ENCODE results near the gene CSF3R.
"Not testable (repeated sequence)": the region's sequence is repeated elsewhere in the genome, so short reads cannot be mapped to it uniquely, and the experiment has no call there.

The CSF3R gene

DNA sequence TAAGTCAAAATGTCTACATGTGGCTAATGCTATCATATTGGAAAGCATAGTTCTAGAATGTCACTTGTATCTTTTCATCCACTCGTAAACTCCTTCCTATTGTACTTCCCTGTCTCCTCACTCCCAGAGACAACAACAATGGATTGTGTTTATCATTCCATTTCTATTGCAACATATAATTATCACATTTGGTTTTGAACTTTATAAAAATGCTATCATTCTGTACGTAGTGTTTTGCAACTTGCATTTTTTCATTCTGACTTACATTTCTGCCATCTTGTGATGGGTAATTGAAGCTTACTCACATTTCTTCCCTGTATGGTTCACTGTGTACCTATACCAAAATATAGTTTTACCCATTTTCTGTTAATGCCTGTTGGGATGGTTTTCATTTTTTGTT lies 14.5 kb upstream of the CSF3R start:
- no peak overlapping the region for H2AFZ ChIP-seq (ENCODE audit: low read depth)

DNA sequence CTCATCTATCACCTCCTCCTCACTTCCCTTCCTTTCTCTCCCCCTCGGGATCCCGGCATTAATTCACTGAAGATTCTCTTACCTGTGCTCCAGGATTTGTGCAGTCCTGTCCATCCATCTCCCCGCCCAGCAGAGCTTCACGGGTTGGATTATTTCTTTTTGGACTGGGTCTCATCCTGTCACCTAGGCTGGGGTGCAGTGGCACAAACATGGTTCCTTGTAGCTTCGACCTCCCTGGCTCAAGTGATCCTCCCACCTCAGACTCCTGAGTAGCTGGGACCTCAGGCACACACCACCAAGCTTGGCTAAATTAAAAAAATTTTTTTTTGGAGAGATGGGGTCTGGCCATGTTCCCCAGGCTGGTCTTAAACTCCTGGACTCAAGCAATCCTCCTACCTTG lies 12.3 kb upstream of the CSF3R start:
- Histone ChIP-seq H3K4me1 (ENCODE audit: low read depth, poor library complexity, severe bottlenecking) (no peaks in the 10 kb centered on the region), H3K36me3 (ENCODE audit: insufficient read depth) (no peaks in the 10 kb centered on the region), H2AFZ (ENCODE audit: low read depth) (no peak overlapping the region), H3K27ac (no peak overlapping the region), H3K79me2 (ENCODE audit: insufficient read depth, low read depth) (no peaks in the 10 kb centered on the region), H3K4me2 (no peak overlapping the region), H3K4me3 (IDR thresholded peaks at IDR 0.05; ENCODE audit: insufficient read depth, low read depth, low read length) (no peak overlapping the region), H4K20me1 (ENCODE audit: insufficient read depth) (no peaks in the 10 kb centered on the region), H3K27me3 (ENCODE audit: insufficient read depth, low read depth) (peaks cover 8% of the 10 kb centered on the region; the same call in 1 of the 2 replicates), H3K9ac (no peak overlapping the region)
- TF ChIP-seq, protein P1, sequence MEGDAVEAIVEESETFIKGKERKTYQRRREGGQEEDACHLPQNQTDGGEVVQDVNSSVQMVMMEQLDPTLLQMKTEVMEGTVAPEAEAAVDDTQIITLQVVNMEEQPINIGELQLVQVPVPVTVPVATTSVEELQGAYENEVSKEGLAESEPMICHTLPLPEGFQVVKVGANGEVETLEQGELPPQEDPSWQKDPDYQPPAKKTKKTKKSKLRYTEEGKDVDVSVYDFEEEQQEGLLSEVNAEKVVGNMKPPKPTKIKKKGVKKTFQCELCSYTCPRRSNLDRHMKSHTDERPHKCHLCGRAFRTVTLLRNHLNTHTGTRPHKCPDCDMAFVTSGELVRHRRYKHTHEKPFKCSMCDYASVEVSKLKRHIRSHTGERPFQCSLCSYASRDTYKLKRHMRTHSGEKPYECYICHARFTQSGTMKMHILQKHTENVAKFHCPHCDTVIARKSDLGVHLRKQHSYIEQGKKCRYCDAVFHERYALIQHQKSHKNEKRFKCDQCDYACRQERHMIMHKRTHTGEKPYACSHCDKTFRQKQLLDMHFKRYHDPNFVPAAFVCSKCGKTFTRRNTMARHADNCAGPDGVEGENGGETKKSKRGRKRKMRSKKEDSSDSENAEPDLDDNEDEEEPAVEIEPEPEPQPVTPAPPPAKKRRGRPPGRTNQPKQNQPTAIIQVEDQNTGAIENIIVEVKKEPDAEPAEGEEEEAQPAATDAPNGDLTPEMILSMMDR (conservative IDR thresholded peaks at IDR 0.05; ENCODE audit: low read depth, low read length), result no peak

More for the DNA sequence above, 14.5 kb upstream of the CSF3R start:
- H3K9ac ChIP-seq, result no peak overlapping the region
- no peak overlapping the region for H3K4me2 ChIP-seq
- no peaks in the 10 kb centered on the region for H3K4me1 ChIP-seq (ENCODE audit: low read depth, poor library complexity, severe bottlenecking)
- no peaks in the 10 kb centered on the region for H4K20me1 ChIP-seq (ENCODE audit: insufficient read depth)
- no peak overlapping the region for H3K27ac ChIP-seq
- TF ChIP-seq, protein P1 (conservative IDR thresholded peaks at IDR 0.05; ENCODE audit: low read depth, low read length), result no peak
- H3K27me3 ChIP-seq (ENCODE audit: insufficient read depth, low read depth), result no peaks in the 10 kb centered on the region; the same call in 1 of the 2 replicates
- no peaks in the 10 kb centered on the region for H3K79me2 ChIP-seq (ENCODE audit: insufficient read depth, low read depth)
- no peak overlapping the region for H3K4me3 ChIP-seq (IDR thresholded peaks at IDR 0.05; ENCODE audit: insufficient read depth, low read depth, low read length)
- H3K36me3 ChIP-seq (ENCODE audit: insufficient read depth), result no peaks in the 10 kb centered on the region

DNA sequence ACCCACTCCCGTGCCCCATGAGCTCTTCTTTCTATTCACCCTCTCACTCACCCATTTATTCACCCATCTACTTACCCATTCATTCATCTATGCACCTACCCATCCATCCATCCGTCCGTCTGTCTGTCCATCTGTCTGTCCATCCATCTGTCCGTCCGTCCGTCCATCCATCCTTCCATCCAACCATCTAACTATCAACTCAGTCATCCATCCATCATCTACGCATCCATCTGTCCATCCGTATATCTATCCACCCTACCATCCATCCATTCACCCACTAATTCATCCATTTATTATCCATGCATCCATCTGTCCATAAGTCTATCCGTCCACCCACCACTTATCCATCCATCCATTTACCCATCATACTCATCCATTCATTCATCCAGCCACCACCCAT lies 10.8 kb upstream of the CSF3R start:
- TF ChIP-seq, protein P1 (conservative IDR thresholded peaks at IDR 0.05; ENCODE audit: low read depth, low read length), result no peak
- H2AFZ ChIP-seq (ENCODE audit: low read depth), result no peak overlapping the region
- no peaks in the 10 kb centered on the region for H3K4me1 ChIP-seq (ENCODE audit: low read depth, poor library complexity, severe bottlenecking)
- no peak overlapping the region for H3K27ac ChIP-seq
- H3K9ac ChIP-seq, result no peak overlapping the region
- no peak overlapping the region for H3K4me2 ChIP-seq
- H4K20me1 ChIP-seq (ENCODE audit: insufficient read depth), result no peaks in the 10 kb centered on the region
- no peaks in the 10 kb centered on the region for H3K79me2 ChIP-seq (ENCODE audit: insufficient read depth, low read depth)
- peaks cover 8% of the 10 kb centered on the region; the same call in 1 of the 2 replicates for H3K27me3 ChIP-seq (ENCODE audit: insufficient read depth, low read depth)
- H3K36me3 ChIP-seq (ENCODE audit: insufficient read depth), result no peaks in the 10 kb centered on the region
- H3K4me3 ChIP-seq (IDR thresholded peaks at IDR 0.05; ENCODE audit: insufficient read depth, low read depth, low read length), result no peak overlapping the region

DNA sequence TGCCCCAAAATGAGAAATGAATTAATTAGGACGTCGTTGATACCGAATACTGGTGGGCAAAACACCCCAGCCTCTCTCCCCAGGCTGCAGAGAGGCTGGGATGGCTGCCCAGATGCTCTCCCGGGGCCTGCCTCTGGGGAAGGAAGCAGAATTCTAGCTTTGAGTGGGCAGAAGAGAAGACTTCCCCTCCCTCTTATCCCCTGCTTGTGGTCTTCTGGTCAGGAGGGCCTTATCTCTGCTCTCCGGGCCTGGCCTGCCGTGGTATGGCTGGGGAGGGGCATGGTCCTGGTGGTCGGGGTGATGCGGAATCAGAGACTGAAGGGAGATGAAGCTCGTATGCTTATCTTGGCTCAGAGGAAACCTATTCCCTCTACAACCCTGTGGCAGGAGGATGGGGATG lies 9.8 kb upstream of the CSF3R start:
- H3K4me2 ChIP-seq, result no peak overlapping the region
- TF ChIP-seq, protein P1 (conservative IDR thresholded peaks at IDR 0.05; ENCODE audit: low read depth, low read length), result no peak
- H3K36me3 ChIP-seq (ENCODE audit: insufficient read depth), result no peaks in the 10 kb centered on the region
- H3K27ac ChIP-seq, result no peak overlapping the region
- no peaks in the 10 kb centered on the region for H4K20me1 ChIP-seq (ENCODE audit: insufficient read depth)
- H3K4me1 ChIP-seq (ENCODE audit: low read depth, poor library complexity, severe bottlenecking), result no peaks in the 10 kb centered on the region
- H3K79me2 ChIP-seq (ENCODE audit: insufficient read depth, low read depth), result no peaks in the 10 kb centered on the region
- H3K4me3 ChIP-seq (IDR thresholded peaks at IDR 0.05; ENCODE audit: insufficient read depth, low read depth, low read length), result no peak overlapping the region
- peaks cover 8% of the 10 kb centered on the region; the same call in 1 of the 2 replicates for H3K27me3 ChIP-seq (ENCODE audit: insufficient read depth, low read depth)
- H2AFZ ChIP-seq (ENCODE audit: low read depth), result no peak overlapping the region
- H3K9ac ChIP-seq, result no peak overlapping the region

DNA sequence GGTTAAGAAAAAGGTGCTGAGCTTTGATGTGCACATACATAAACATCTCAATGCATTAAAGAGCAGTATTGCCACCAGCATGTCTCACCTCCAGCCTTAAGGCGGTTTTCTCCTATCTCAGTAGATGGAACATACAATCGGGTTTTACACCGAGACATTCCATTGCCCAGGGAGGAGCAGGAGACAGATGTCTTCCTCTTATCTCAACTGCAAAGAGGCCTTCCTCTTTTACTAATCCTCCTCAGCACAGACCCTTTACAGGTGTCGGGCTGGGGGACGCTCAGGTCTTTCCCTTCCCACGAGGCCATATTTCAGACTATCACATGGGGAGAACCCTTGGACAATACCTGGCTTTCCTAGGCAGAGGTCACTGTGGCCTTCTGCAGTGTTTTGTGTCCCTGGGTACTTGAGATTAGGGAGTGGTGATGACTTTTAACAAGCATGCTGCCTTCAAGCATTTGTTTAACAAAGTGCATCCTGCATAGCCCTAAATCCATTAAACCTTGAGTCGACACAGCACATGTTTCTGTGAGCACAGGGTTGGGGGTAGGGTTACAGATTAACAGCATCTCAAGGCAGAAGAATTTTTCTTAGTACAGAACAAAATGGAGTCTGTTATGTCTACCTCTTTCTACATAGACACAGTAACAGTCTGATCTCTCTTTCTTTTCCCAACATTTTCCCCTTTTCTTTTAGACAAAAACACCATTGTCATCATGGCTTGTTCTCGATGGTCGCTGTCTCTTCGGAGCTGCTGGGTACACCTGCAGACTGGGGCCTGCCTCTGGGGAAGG lies 6.7 kb upstream of the CSF3R start:
- not testable (repeated sequence) for H3K27ac ChIP-seq; H4K20me1 ChIP-seq (ENCODE audit: insufficient read depth); H2AFZ ChIP-seq (ENCODE audit: low read depth); H3K36me3 ChIP-seq (ENCODE audit: insufficient read depth); H3K4me3 ChIP-seq (IDR thresholded peaks at IDR 0.05; ENCODE audit: insufficient read depth, low read depth, low read length); H3K79me2 ChIP-seq (ENCODE audit: insufficient read depth, low read depth); H3K4me2 ChIP-seq; H3K4me1 ChIP-seq (ENCODE audit: low read depth, poor library complexity, severe bottlenecking); H3K27me3 ChIP-seq (ENCODE audit: insufficient read depth, low read depth); H3K9ac ChIP-seq
